Common myeloid progenitor, CD34-positive (primary cell): ENCODE measurements around the gene ASAP2.

Source experiments
- CTCF ChIA-PET: fragments of 350-600 bp; sonication (Branson Sonifier 250); formaldehyde crosslinking; loops from one replicate; lab custom pipeline; 2021; ENCODE audit warnings: antibody characterized with exemption; lab: Charles Lee
- POLR2A ChIA-PET: fragments of 350-600 bp; sonication (Branson Sonifier 250); formaldehyde crosslinking; loops from one replicate; lab custom pipeline; 2021; ENCODE audit warnings: antibody characterized with exemption; lab: Charles Lee
- DNase-seq, 3 donors: peaks; one replicate each; pipeline versions ENCODE4 v3.0.0 to v3.0.0-alpha.2; 2013
- H3K27ac ChIP-seq, 2 experiments: 1 replicate in 1 of 2; 2 replicates in 1 of 2; pipeline ENCODE4 v1.7.0; 2013; ENCODE audit warnings: inconsistent platforms in 2 of 2, low read length in 2 of 2, mild to moderate bottlenecking in 2 of 2, low read depth in 1 of 2, moderate library complexity in 1 of 2; ENCODE audit not compliant: severe bottlenecking in 2 of 2, insufficient read depth in 1 of 2, poor library complexity in 1 of 2
- H3K27me3 ChIP-seq, 5 experiments: replicated peaks in 2 of 5; 1 replicate in 3 of 5; 2 replicates in 2 of 5; pipeline versions ENCODE4 v1.6.1 to v1.7.0; 2013; ENCODE audit warnings: low read length in 4 of 5, mild to moderate bottlenecking in 2 of 5, moderate library complexity in 2 of 5, inconsistent platforms in 1 of 5; ENCODE audit not compliant: insufficient read depth in 5 of 5, control insufficient read depth in 4 of 5
- H3K36me3 ChIP-seq, 4 experiments: 1 replicate in 2 of 4; 2 replicates in 2 of 4; pipeline versions ENCODE4 v1.6.1 to v1.7.0; 2013; ENCODE audit warnings: low read length in 3 of 4, control low read depth in 1 of 4, mild to moderate bottlenecking in 1 of 4; ENCODE audit not compliant: control insufficient read depth in 4 of 4, insufficient read depth in 4 of 4
- H3K4me1 ChIP-seq, 4 experiments: 1 replicate in 3 of 4; 2 replicates in 1 of 4; pipeline versions ENCODE4 v1.6.1 to v1.7.1; 2013; ENCODE audit warnings: low read length in 3 of 4, mild to moderate bottlenecking in 3 of 4, control low read depth in 1 of 4, inconsistent platforms in 1 of 4, moderate library complexity in 1 of 4; ENCODE audit not compliant: control insufficient read depth in 4 of 4, insufficient read depth in 4 of 4; ENCODE audit errors: control extremely low read depth in 1 of 4
- H3K4me3 ChIP-seq, 7 experiments: 1 replicate in 4 of 7; 2 replicates in 3 of 7; pipeline versions ENCODE4 v1.5.1 to v1.7.0; 2013; ENCODE audit warnings: mild to moderate bottlenecking in 7 of 7, low read length in 6 of 7, moderate library complexity in 6 of 7, inconsistent platforms in 2 of 7, low read depth in 2 of 7, control low read depth in 1 of 7; ENCODE audit not compliant: insufficient read depth in 4 of 7, control insufficient read depth in 1 of 7; ENCODE audit errors: extremely low read depth in 1 of 7
- H3K9me3 ChIP-seq, 5 experiments: 1 replicate in 4 of 5; 2 replicates in 1 of 5; pipeline versions ENCODE4 v1.6.1 to v1.7.1; 2013; ENCODE audit warnings: low read length in 4 of 5, mild to moderate bottlenecking in 2 of 5, inconsistent platforms in 1 of 5, low read depth in 1 of 5, moderate library complexity in 1 of 5; ENCODE audit not compliant: control insufficient read depth in 4 of 5, insufficient read depth in 2 of 5; ENCODE audit errors: control extremely low read depth in 1 of 5
- WGBS: methylation state at CpG from one replicate; pipeline ENCODE4 v1.1.5; 2013; ENCODE audit not compliant: insufficient coverage; 5-methylcytosine and 5-hydroxymethylcytosine counted together

Gene ASAP2

GRCh38 chr2:9217838-9218770 lies 11.5 kb downstream of the ASAP2 start:
- H3K27ac ChIP-seq: no peak overlapping the region
- ChIA-PET CTCF (interaction anchor here (0.6 to 1.7 kb wide), 2 partner anchors 9 to 64 kb away, joined by 3 read pairs; no protein-coding TSS in a partner anchor), POLR2A (no interaction called here)
- peaks cover 0 to 5% (median 1%) of the 10 kb centered on the region in 4 experiments for H3K4me1 ChIP-seq
- WGBS: 100% methylated on average over 5 of the region's 7 CpGs
- no peaks in the 10 kb centered on the region for H3K36me3 ChIP-seq
- H3K27me3 ChIP-seq: no peaks in the 10 kb centered on the region
- peaks cover 0 to 3% (median 0%) of the 10 kb centered on the region in 5 experiments for H3K9me3 ChIP-seq
- no peak for DNase-seq
- no peak overlapping the region for H3K4me3 ChIP-seq

GRCh38 chr2:9219027-9219445 lies 12.4 kb downstream of the ASAP2 start:
- H3K36me3 ChIP-seq: no peaks in the 10 kb centered on the region
- 98% methylated on average over 4 of the region's 4 CpGs for WGBS
- H3K27me3 ChIP-seq: no peaks in the 10 kb centered on the region
- H3K27ac ChIP-seq: no peak overlapping the region
- peaks cover 0 to 3% (median 0%) of the 10 kb centered on the region in 5 experiments for H3K9me3 ChIP-seq
- ChIA-PET POLR2A (no interaction called here), CTCF (interaction anchor here (1.7 kb wide), 1 partner anchor 10 kb away, joined by 3 read pairs; no protein-coding TSS in a partner anchor)
- H3K4me3 ChIP-seq: no peak overlapping the region
- DNase-seq: no peak
- peaks cover 0 to 5% (median 1%) of the 10 kb centered on the region in 4 experiments for H3K4me1 ChIP-seq

- no peak overlapping the region for H3K27ac ChIP-seq
- peaks cover 0 to 5% (median 1%) of the 10 kb centered on the region in 4 experiments for H3K4me1 ChIP-seq
- H3K27me3 ChIP-seq: no peaks in the 10 kb centered on the region
- no peak overlapping the region for H3K4me3 ChIP-seq
- CTCF ChIA-PET: no interaction called here
- H3K9me3 ChIP-seq: peaks cover 0 to 3% (median 0%) of the 10 kb centered on the region in 5 experiments
- no peak for DNase-seq
- POLR2A ChIA-PET: no interaction called here
- no peaks in the 10 kb centered on the region for H3K36me3 ChIP-seq
Observed at GRCh38 chr2:9220201-9220600, 13.6 kb downstream of the ASAP2 start.

GRCh38 chr2:9221223-9221622 lies 14.6 kb downstream of the ASAP2 start:
- H3K4me3 ChIP-seq: no peak overlapping the region
- POLR2A ChIA-PET: no interaction called here
- peaks cover 0 to 2% (median 0%) of the 10 kb centered on the region in 5 experiments for H3K27me3 ChIP-seq
- no peaks in the 10 kb centered on the region for H3K36me3 ChIP-seq
- no peak for DNase-seq
- no peak overlapping the region for H3K27ac ChIP-seq
- no peaks in the 10 kb centered on the region for H3K4me1 ChIP-seq
- peaks cover 0 to 3% (median 0%) of the 10 kb centered on the region in 5 experiments for H3K9me3 ChIP-seq
- CTCF ChIA-PET: no interaction called here
- no CpG with 5 or more reads among the region's 1 CpG for WGBS

- Histone ChIP-seq H3K4me3 (no peak overlapping the region), H3K36me3 (no peaks in the 10 kb centered on the region), H3K27ac (no peak overlapping the region), H3K9me3 (peaks cover 0 to 3% (median 0%) of the 10 kb centered on the region in 5 experiments), H3K4me1 (peaks cover 0 to 4% (median under 1%) of the 10 kb centered on the region in 4 experiments), H3K27me3 (peaks cover 0 to 2% (median 0%) of the 10 kb centered on the region in 5 experiments)
- no peak for DNase-seq
- WGBS: 96% methylated on average over 5 of the region's 9 CpGs
- ChIA-PET CTCF (interaction anchor here (1.9 kb wide), 1 partner anchor 14 kb away, joined by 5 read pairs; no protein-coding TSS in a partner anchor), POLR2A (no interaction called here)
Observed at GRCh38 chr2:9222239-9222892, 15.8 kb downstream of the ASAP2 start.

- Histone ChIP-seq H3K4me1 (peaks cover 0 to 4% (median under 1%) of the 10 kb centered on the region in 4 experiments), H3K36me3 (no peaks in the 10 kb centered on the region), H3K27ac (no peak overlapping the region), H3K4me3 (no peak overlapping the region), H3K27me3 (peaks cover 0 to 2% (median 0%) of the 10 kb centered on the region in 5 experiments), H3K9me3 (peaks cover 0 to 3% (median 0%) of the 10 kb centered on the region in 5 experiments)
- POLR2A ChIA-PET: no interaction called here
- DNase-seq: no peak
- 100% methylated on average over 1 of the region's 2 CpGs for WGBS
- CTCF ChIA-PET: interaction anchor here (1.9 kb wide), 1 partner anchor 14 kb away, joined by 5 read pairs; no protein-coding TSS in a partner anchor
Observed at GRCh38 chr2:9222893-9223287, 16.3 kb downstream of the ASAP2 start.
